GM04504 (cell line): Measurements from ENCODE around the gene ANGPTL7.
A peak's percentile ranks its signal among the peaks of the same experiment; 100 is the strongest.
"Not testable (repeated sequence)": the region's sequence is repeated elsewhere in the genome, so short reads cannot be mapped to it uniquely, and the experiment has no call there.

Experiments
- DNase-seq: peaks from one replicate; pipeline ENCODE4 v3.0.0-alpha.2; 2012; ENCODE audit warnings: low read depth

The ANGPTL7 gene

GRCh38 chr1:11169202-11169601 lies 20.0 kb upstream of the ANGPTL7 start:
- no peak for DNase-seq

GRCh38 chr1:11170102-11170501 lies 19.1 kb upstream of the ANGPTL7 start:
- DNase-seq, result no peak

GRCh38 chr1:11174261-11174942 lies 14.8 kb upstream of the ANGPTL7 start:
- no peak for DNase-seq

GRCh38 chr1:11175461-11175860 lies 13.7 kb upstream of the ANGPTL7 start:
- DNase-seq, result no peak

- peak; percentile 51 for DNase-seq
Measured at GRCh38 chr1:11176081-11176706, 13.0 kb upstream of the ANGPTL7 start.

- peak; percentile 63 for DNase-seq
Measured at GRCh38 chr1:11178021-11179015, 10.8 kb upstream of the ANGPTL7 start.

GRCh38 chr1:11179125-11179524 lies 10.0 kb upstream of the ANGPTL7 start:
- DNase-seq, result no peak

GRCh38 chr1:11179749-11180148 lies 9.4 kb upstream of the ANGPTL7 start:
- DNase-seq, result not testable (repeated sequence)

GRCh38 chr1:11180342-11180744 lies 8.8 kb upstream of the ANGPTL7 start:
- peak; percentile 49 for DNase-seq

- no peak for DNase-seq
Measured at GRCh38 chr1:11182884-11183283, 6.3 kb upstream of the ANGPTL7 start.

GRCh38 chr1:11184973-11185372 lies 4.2 kb upstream of the ANGPTL7 start:
- no peak for DNase-seq

GRCh38 chr1:11187000-11187399 lies 2.2 kb upstream of the ANGPTL7 start:
- no peak for DNase-seq

GRCh38 chr1:11187494-11187893 lies 1.7 kb upstream of the ANGPTL7 start:
- DNase-seq, result no peak

GRCh38 chr1:11187931-11188330 lies 1.2 kb upstream of the ANGPTL7 start:
- no peak for DNase-seq

- no peak for DNase-seq
Measured at GRCh38 chr1:11188381-11188780, 774 bp upstream of the ANGPTL7 start.

GRCh38 chr1:11193376-11193775 lies 4.2 kb downstream of the ANGPTL7 start:
- DNase-seq, result no peak

- DNase-seq, result no peak
Measured at GRCh38 chr1:11194407-11195176, 5.4 kb downstream of the ANGPTL7 start.

- no peak for DNase-seq
Measured at GRCh38 chr1:11196945-11197344, 7.8 kb downstream of the ANGPTL7 start.

GRCh38 chr1:11197359-11197758 lies 8.2 kb downstream of the ANGPTL7 start:
- DNase-seq, result no peak

- no peak for DNase-seq
Measured at GRCh38 chr1:11198257-11198656, 9.1 kb downstream of the ANGPTL7 start.

GRCh38 chr1:11198851-11199594 lies 9.9 kb downstream of the ANGPTL7 start:
- no peak for DNase-seq
